Keratinocyte (primary cell): ENCODE data around the gene ZNF710. TPM values are rescaled to one million over a fixed set of nuclear protein-coding genes. Genes with fewer than 3 reads are reported as not detected.

ENCODE experiments used
- DNase-seq: peaks from one replicate; pipeline ENCODE4 v3.0.0-alpha.2; 2011; ENCODE audit warnings: low read depth, missing footprints, low spot score
- FAIRE-seq: peaks from 2 replicates; lab custom pipeline; 2011; peaks lifted over from hg19 to GRCh38; lab: Jason Lieb, UNC
- H2AFZ ChIP-seq: 2 replicates; pipeline ENCODE4 v1.6.0; 2012; ENCODE audit warnings: low read length, control low read depth, inconsistent platforms; ENCODE audit not compliant: control insufficient read depth
- H3K27ac ChIP-seq: 2 replicates; pipeline ENCODE4 v1.5.1; 2011; ENCODE audit warnings: low read length; ENCODE audit not compliant: control insufficient read depth, insufficient read depth
- H3K27me3 ChIP-seq: 3 replicates; pipeline ENCODE4 v1.6.0; 2011; ENCODE audit warnings: low read length; ENCODE audit not compliant: control insufficient read depth, insufficient read depth; ENCODE audit errors: extremely low read depth
- H3K36me3 ChIP-seq, 2 experiments: 2 replicates in 1 of 2; 3 replicates in 1 of 2; pipeline ENCODE4 v1.5.1; 2011; ENCODE audit warnings: low read length in 2 of 2, mild to moderate bottlenecking in 1 of 2; ENCODE audit not compliant: control insufficient read depth in 2 of 2, insufficient read depth in 2 of 2; ENCODE audit errors: extremely low read depth in 1 of 2
- H3K4me1 ChIP-seq: 3 replicates; pipeline ENCODE4 v1.5.1; 2011; ENCODE audit warnings: low read length; ENCODE audit not compliant: control insufficient read depth, insufficient read depth; ENCODE audit errors: extremely low read depth
- H3K4me2 ChIP-seq: 3 replicates; pipeline ENCODE4 v1.6.0; 2011; ENCODE audit warnings: low read depth, low read length; ENCODE audit not compliant: control insufficient read depth, insufficient read depth; ENCODE audit errors: extremely low read depth
- H3K4me3 ChIP-seq, 3 experiments: fragments of 200-600 bp in 1 of 3; sonication (generic) in 1 of 3; 2 replicates in 2 of 3; 3 replicates in 1 of 3; pipeline ENCODE4 v1.5.1; 2011 to 2016; ENCODE audit warnings: low read length in 3 of 3, mild to moderate bottlenecking in 3 of 3, control low read depth in 2 of 3, inconsistent platforms in 1 of 3, low read depth in 1 of 3, mixed read lengths in 1 of 3, mixed run types in 1 of 3, moderate library complexity in 1 of 3; ENCODE audit not compliant: control insufficient read depth in 2 of 3, insufficient read depth in 2 of 3; ENCODE audit errors: extremely low read depth in 1 of 3
- H3K79me2 ChIP-seq: 2 replicates; pipeline ENCODE4 v1.6.0; 2012; ENCODE audit warnings: low read length; ENCODE audit not compliant: control insufficient read depth, insufficient read depth
- H3K9ac ChIP-seq: 3 replicates; pipeline ENCODE4 v1.6.0; 2011; ENCODE audit warnings: low read length; ENCODE audit not compliant: control insufficient read depth, insufficient read depth; ENCODE audit errors: extremely low read depth
- H3K9me1 ChIP-seq: 3 replicates; pipeline ENCODE4 v1.6.0; 2011; ENCODE audit warnings: low read length; ENCODE audit not compliant: control insufficient read depth, insufficient read depth; ENCODE audit errors: extremely low read depth
- H3K9me3 ChIP-seq: 2 replicates; pipeline ENCODE4 v1.5.1; 2012; ENCODE audit warnings: low read depth, low read length; ENCODE audit not compliant: control insufficient read depth
- H4K20me1 ChIP-seq: 3 replicates; pipeline ENCODE4 v1.6.0; 2011; ENCODE audit warnings: low read length; ENCODE audit not compliant: control insufficient read depth, insufficient read depth; ENCODE audit errors: extremely low read depth
- CTCF ChIP-seq, 3 experiments: IDR thresholded peaks in 1 of 3; conservative IDR thresholded peaks in 1 of 3; optimal IDR thresholded peaks in 1 of 3; 2 replicates in 2 of 3; 3 replicates in 1 of 3; pipeline versions ENCODE3 to v1.5.1; 2011; ENCODE audit warnings: low read length in 3 of 3, mild to moderate bottlenecking in 3 of 3, moderate library complexity in 2 of 3, control low read depth in 1 of 3, inconsistent platforms in 1 of 3; ENCODE audit not compliant: insufficient read depth in 2 of 3; ENCODE audit errors: extremely low read depth in 1 of 3
- EZH2 ChIP-seq: IDR thresholded peaks from one replicate; pipeline ENCODE4 v1.6.1; 2012; ENCODE audit warnings: inconsistent platforms, mild to moderate bottlenecking, low read length, moderate library complexity
- dilution Hi-C: fragments of 300-500 bp; cut with MboI; formaldehyde crosslinking; loops from one replicate; pipeline ENCODE4 v1.7.0; 2020; ENCODE audit warnings: low sequenced_read_pairs; ENCODE audit not compliant: extremely low pct_ligation_motif_present
- polyA plus RNA-seq, 5 experiments: library from polyadenylated mRNA; depleted of rRNA in 3 of 5; stranded (reverse) in 3 of 5; stranded (forward) in 1 of 5; unstranded in 1 of 5; fragments of >200 nt; gene quantifications; 1 replicate in 1 of 5; 2 replicates in 3 of 5; 3 replicates in 1 of 5; pipeline versions ENCODE4 v1.2.1 to v1.2.3, GENCODE V29; 2011 to 2012; ENCODE audit warnings: missing spikeins in 2 of 5, low read depth in 1 of 5, low replicate concordance in 1 of 5

The ZNF710 gene
- polyA plus RNA-seq, 1 donor (not counting 4 experiments of a cell fraction or from before 2014, with no cell fraction given), result 4.5 TPM

- Histone ChIP-seq H3K9ac (no peak overlapping the region), H3K27me3 (no peaks in the 10 kb centered on the region), H3K4me1 (peaks cover 34% of the 10 kb centered on the region), H3K36me3 (no peaks in the 10 kb centered on the region), H3K4me3 (no peak overlapping the region), H2AFZ (no peak overlapping the region), H4K20me1 (no peaks in the 10 kb centered on the region), H3K27ac (peak overlapping the region; percentile 78), H3K79me2 (peaks cover 5% of the 10 kb centered on the region), H3K4me2 (no peak overlapping the region), H3K9me3 (no peaks in the 10 kb centered on the region), H3K9me1 (peaks cover 3% of the 10 kb centered on the region)
- no peak for DNase-seq
- FAIRE-seq, result no peak
- TF ChIP-seq EZH2 (no peak), CTCF (optimal IDR thresholded peaks at IDR 0.05 in 1 of 3, IDR thresholded peaks at IDR 0.05 in 1 of 3, conservative IDR thresholded peaks at IDR 0.05 in 1 of 3; ENCODE audit: extremely low read depth in 1 of 3, insufficient read depth in 2 of 3, low read length in 3 of 3) (no peak)
- dilution Hi-C loops, result no loop called here
Observed at GRCh38 chr15:90058775-90059174, 57.7 kb downstream of the ZNF710 start.

- no peaks in the 10 kb centered on the region for H3K27me3 ChIP-seq
- peak overlapping the region; percentile 64 for H3K4me2 ChIP-seq
- FAIRE-seq (no peak), DNase-seq (no peak)
- TF ChIP-seq EZH2, result no peak
- no peak for TF ChIP-seq CTCF (optimal IDR thresholded peaks at IDR 0.05 in 1 of 3, IDR thresholded peaks at IDR 0.05 in 1 of 3, conservative IDR thresholded peaks at IDR 0.05 in 1 of 3; ENCODE audit: extremely low read depth in 1 of 3, insufficient read depth in 2 of 3, low read length in 3 of 3)
- H3K9me3 ChIP-seq, result no peaks in the 10 kb centered on the region
- peaks cover 2% of the 10 kb centered on the region for H3K79me2 ChIP-seq
- dilution Hi-C loops, result no loop called here
- no peaks in the 10 kb centered on the region for H4K20me1 ChIP-seq
- peak overlapping the region in 1 of 3 experiments; percentile 20 for H3K4me3 ChIP-seq
- H3K4me1 ChIP-seq, result peaks cover 34% of the 10 kb centered on the region
- H2AFZ ChIP-seq, result peak overlapping the region; percentile 82
- no peaks in the 10 kb centered on the region for H3K36me3 ChIP-seq
- peak overlapping the region; percentile 78 for H3K27ac ChIP-seq
- peaks cover 2% of the 10 kb centered on the region for H3K9me1 ChIP-seq
- H3K9ac ChIP-seq, result peak overlapping the region; percentile 75
Observed at GRCh38 chr15:90059208-90059985, 58.3 kb downstream of the ZNF710 start.
